GM12878 (cell line): ENCODE data around the gene TMEM135. TPM values are rescaled to one million over a fixed set of nuclear protein-coding genes. Genes with fewer than 3 reads are reported as not detected.

Experiments used
- BCLAF1 ChIP-seq: fragments of 450-650 bp; IDR thresholded peaks from 2 replicates; pipeline ENCODE4 v1.6.1; 2017; ENCODE audit warnings: antibody characterized with exemption, mild to moderate bottlenecking, moderate library complexity
- CBFB ChIP-seq: IDR thresholded peaks from 2 replicates; pipeline ENCODE4 v1.6.1; 2016; ENCODE audit warnings: antibody characterized with exemption, low read depth
- PBX3 ChIP-seq: IDR thresholded peaks from 2 replicates; pipeline ENCODE4 v1.6.1; 2011; ENCODE audit warnings: mild to moderate bottlenecking, low read depth, low read length, moderate library complexity; ENCODE audit not compliant: insufficient replicate concordance
- PKNOX1 ChIP-seq: fragments of 450-650 bp; IDR thresholded peaks from 2 replicates; pipeline ENCODE4 v1.6.1; 2016; ENCODE audit warnings: mild to moderate bottlenecking
- polyA plus RNA-seq, 11 experiments: library from polyadenylated mRNA; depleted of rRNA in 4 of 11; unstranded in 6 of 11; stranded (reverse) in 5 of 11; fragments of >200 nt; fragmentation: Nextera tagmentation in 4 of 11; fragmentation: Illumina TruSeq in 1 of 11; extraction: Ambion mirVana in 4 of 11; extraction: Trizol in 1 of 11; gene quantifications; 1 replicate in 1 of 11; 2 replicates in 10 of 11; pipeline versions ENCODE4 v1.2.1 to v1.2.3, GENCODE V29; 2011 to 2016; ENCODE audit warnings: inconsistent platforms in 2 of 11, missing spikeins in 2 of 11, low read depth in 1 of 11
- total RNA-seq, 4 experiments: library from RNA; depleted of rRNA in 3 of 4; stranded (reverse); fragments of >200 nt in 3 of 4; fragmentation: Illumina TruSeq in 1 of 4; extraction: Trizol in 1 of 4; gene quantifications; 2 replicates each; pipeline versions ENCODE4 v1.2.1 to v1.2.3, GENCODE V29; 2013 to 2021
- TF ChIP-seq, protein P1 (sequence below): fragments of 450-650 bp; conservative IDR thresholded peaks from 2 replicates; pipeline ENCODE4 v1.6.1; 2017; ENCODE audit warnings: mild to moderate bottlenecking, moderate library complexity

TMEM135 gene
- total and polyA plus RNA-seq, 10 of the 15 experiments (the other 5 are each of a cell fraction or from before 2014, with no cell fraction given) = 7.2 to 117 (median 12.9) TPM

DNA sequence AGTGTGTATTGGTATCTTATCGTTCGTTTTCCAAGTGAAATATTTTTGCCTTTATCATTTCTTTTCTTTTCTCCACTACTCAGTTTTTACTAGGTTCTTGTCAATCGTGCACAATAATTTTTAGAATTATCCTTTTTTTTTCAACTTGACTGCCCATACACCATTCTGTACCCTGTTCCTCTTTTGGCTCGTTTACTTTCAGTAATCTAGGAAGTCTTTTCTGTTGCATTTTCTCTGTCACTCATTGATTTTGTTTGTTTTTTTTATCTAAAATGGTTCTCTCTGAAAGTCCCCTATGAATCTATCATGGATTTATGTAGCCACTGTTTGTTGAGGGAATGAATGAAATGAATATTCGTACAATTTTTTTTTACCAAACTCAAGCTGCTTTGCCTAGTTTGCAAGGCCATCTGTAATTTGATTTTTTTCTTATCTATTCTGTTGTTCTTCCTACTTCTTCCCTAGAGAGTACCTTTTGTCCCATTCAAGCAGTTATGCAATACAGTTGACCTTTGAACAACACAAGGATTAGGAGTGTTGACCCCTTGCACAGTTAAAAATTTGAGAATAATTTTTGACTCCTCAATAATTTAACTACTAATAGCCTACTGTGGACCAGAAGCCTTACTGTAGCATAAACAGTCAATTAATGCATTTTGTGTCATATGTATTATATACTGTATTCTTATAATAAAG lies 166.3 kb downstream of the TMEM135 start (continued):
- TF ChIP-seq BCLAF1 (no peak), PBX3 (no peak), CBFB (no peak), PKNOX1 (peak; percentile 69)
- TF ChIP-seq, protein P1, sequence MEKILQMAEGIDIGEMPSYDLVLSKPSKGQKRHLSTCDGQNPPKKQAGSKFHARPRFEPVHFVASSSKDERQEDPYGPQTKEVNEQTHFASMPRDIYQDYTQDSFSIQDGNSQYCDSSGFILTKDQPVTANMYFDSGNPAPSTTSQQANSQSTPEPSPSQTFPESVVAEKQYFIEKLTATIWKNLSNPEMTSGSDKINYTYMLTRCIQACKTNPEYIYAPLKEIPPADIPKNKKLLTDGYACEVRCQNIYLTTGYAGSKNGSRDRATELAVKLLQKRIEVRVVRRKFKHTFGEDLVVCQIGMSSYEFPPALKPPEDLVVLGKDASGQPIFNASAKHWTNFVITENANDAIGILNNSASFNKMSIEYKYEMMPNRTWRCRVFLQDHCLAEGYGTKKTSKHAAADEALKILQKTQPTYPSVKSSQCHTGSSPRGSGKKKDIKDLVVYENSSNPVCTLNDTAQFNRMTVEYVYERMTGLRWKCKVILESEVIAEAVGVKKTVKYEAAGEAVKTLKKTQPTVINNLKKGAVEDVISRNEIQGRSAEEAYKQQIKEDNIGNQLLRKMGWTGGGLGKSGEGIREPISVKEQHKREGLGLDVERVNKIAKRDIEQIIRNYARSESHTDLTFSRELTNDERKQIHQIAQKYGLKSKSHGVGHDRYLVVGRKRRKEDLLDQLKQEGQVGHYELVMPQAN = no peak
